ENCODE measurements around the gene FAM83D.

- TF ChIP-seq CTCF (IDR thresholded peaks at IDR 0.05; ENCODE audit: low read length): no peak
- no peak for TF ChIP-seq EZH2 (optimal IDR thresholded peaks at IDR 0.05; ENCODE audit: low read depth, low read length)
Measured at GRCh38 chr20:38999965-39000910, 74.0 kb downstream of the FAM83D start.
